ENCODE data around the gene NPEPPS.
A peak's percentile ranks its signal among the peaks of the same experiment; 100 is the strongest.
"Not testable (repeated sequence)": the region's sequence is repeated elsewhere in the genome, so short reads cannot be mapped to it uniquely, and the experiment has no call there.

NPEPPS gene, protein sequence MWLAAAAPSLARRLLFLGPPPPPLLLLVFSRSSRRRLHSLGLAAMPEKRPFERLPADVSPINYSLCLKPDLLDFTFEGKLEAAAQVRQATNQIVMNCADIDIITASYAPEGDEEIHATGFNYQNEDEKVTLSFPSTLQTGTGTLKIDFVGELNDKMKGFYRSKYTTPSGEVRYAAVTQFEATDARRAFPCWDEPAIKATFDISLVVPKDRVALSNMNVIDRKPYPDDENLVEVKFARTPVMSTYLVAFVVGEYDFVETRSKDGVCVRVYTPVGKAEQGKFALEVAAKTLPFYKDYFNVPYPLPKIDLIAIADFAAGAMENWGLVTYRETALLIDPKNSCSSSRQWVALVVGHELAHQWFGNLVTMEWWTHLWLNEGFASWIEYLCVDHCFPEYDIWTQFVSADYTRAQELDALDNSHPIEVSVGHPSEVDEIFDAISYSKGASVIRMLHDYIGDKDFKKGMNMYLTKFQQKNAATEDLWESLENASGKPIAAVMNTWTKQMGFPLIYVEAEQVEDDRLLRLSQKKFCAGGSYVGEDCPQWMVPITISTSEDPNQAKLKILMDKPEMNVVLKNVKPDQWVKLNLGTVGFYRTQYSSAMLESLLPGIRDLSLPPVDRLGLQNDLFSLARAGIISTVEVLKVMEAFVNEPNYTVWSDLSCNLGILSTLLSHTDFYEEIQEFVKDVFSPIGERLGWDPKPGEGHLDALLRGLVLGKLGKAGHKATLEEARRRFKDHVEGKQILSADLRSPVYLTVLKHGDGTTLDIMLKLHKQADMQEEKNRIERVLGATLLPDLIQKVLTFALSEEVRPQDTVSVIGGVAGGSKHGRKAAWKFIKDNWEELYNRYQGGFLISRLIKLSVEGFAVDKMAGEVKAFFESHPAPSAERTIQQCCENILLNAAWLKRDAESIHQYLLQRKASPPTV

DNA sequence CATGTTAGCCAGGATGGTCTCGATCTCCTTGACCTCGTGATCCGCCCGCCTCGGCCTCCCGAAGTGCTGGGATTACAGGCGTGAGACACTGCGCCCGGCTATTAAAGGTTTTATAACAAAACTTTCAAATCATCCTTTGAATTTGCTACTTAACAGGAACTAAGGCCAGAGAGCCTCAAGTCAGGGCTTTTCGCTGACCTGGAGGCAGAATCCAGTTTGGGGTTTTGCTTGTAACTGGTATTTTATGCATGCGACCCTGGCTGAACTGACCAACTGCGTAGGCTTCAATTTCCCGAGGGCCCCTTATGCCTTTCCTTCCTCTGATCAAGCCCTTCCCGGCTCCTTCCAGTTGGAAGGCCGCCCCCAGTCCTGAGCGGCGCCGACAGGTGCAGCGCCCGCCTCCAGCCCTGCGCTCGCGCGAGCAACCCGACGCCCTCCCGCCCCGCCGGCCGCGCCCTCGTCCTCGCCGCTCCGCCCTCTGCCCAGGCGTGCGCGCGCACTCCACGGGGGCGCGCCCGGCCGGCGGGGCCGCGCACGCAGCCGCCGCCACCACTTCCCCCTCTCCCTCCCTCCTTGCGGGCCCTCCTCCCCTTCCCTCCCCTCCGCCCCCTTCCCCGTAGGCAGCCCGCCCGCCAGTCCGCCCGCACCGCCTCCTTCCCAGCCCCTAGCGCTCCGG, at the start of gene NPEPPS:
NPEPPS (plus strand) TSS at position 552 of the 676 bp plus-strand sequence. CDS start 193 bp downstream, outside the sequence.
- peak; percentile 91 for DNase-seq (ENCODE audit: low spot score)

DNA sequence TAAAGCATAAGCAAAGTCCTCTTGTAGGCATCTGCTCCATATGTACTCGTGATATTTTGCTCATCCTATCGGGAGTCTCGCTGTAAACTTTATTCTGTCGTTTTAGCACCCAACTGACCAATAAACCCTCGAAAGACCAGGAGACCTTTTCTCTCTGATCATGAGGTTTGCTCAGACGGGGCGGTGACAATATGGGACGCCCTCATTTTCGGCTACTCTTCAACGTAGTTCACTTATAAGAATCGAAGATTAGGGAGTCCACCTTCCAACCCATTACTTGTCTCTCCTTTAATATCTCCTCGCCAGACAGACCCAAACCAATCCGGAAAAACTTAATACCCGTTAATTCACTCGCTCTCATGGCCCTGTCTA, 39.1 kb upstream of the NPEPPS start:
- not testable (repeated sequence) for DNase-seq (ENCODE audit: low spot score)

DNA sequence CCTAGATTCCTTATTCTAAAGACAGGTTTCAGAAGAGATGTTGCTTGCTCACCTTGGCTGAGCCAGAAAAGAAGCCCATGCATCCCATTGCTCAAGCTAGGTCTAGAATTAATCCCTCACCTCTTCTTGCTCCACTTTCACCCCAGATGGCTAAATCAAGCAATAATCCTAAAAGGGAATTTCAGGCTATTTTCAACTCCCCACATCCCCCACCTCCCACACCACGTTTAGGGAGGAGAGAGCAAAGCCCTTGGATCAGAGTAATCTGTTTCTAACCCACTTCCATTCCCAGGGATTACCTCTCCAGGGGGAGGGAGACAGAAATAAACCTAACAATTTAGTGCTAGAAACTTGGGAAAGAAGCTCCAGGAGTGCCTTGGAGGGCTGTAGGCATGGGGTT, 31.8 kb upstream of the NPEPPS start:
- DNase-seq (ENCODE audit: low spot score): not testable (repeated sequence)

DNA sequence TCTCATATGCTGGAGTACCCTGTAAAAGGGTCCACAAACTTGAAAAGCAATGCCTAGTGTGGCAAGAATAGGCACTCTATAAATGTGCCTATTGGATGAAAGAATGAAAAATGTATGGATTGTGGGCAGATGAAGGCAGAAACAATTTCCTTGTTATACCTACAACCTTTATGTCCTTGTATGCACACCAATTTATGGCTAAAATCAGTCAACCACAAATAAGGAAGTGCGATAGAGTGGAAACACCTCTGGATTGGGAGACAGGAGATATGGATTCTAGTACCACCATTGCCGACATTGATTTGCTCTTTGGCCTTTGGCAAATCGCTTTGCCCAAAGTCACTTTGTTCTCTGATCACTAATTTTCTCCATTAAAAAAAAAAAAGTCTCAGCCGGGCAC, 31.4 kb upstream of the NPEPPS start:
- DNase-seq (ENCODE audit: low spot score): not testable (repeated sequence)

DNA sequence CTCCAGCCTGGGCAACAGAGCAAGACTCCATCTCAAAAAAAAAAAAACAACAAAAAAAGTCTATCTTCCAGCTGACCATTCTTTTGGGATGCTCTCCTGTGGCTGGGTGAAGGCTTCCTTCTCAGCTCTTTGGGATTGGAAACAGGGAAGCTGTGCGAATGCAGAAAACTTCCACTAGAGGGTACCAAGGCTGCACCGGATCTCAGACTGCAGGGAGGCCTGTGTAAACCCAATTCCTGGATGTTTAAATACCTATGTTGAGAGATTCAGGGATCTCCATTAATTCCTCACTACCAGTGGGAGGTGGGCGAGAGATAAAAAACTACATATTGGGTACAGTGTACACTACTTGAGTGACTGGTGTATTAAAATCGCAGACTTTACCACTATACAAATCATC, 30.3 kb upstream of the NPEPPS start:
- DNase-seq (ENCODE audit: low spot score): peak; percentile 55

DNA sequence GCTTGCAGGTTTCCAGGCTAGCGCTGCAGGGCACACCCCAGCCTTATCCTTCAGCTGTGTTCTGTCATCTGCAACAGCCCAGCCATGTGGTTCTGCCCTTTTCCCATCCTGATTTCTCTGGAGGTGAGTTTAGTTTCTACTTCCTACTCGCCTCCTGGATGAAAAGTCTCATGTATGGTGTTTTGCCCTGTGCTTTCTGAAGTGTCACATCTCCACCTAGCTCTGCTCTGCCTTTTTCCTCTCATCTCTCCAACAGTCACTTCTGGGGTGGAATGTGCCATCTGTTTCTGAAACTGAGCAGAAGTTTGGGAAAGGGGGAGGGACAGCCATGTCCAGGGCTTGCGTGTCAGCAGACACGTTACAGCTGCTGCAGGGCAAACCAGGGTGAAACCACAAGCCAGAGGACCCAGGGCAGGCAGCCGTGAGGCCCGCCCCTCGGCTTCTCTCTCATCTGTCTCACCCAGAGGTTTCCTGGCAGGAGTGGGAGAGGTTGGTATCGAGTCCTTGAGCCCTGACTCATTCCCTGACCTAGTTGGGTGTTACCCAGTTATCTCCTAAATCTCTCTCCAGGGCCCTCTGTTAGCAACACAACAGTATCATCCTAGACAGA, 28.7 kb upstream of the NPEPPS start:
- peak; percentile 75 for DNase-seq (ENCODE audit: low spot score)

DNA sequence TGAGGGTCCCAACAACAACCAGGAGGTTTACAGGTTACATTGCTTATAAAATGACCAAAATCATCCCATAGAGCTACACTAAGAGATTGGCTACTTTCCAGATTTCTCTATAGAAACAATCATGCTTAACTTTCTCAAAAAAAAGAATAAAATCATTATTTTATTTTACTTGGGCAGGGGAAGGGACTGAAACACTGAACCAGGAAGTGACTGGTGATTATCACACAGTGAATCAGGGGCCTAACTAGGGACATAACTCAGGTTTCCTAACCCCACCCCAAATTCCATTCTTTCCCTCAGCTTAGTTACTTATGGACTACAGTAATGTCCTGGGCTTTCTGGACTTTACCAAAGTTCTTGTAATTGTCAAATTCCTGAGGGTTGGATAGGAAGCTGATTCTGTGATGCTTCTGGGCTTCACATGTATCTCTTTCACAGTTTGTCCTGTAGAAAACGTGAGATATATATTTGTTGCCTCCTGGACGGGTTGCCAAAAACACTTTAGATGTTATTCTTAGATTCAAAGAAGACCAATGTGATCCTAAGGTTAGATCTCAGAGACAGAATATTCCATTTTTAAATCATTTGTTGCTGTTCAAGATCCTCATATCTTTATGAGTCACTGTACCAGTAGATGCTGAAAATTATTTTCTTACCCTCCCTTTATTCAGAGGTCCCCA, 28.0 kb upstream of the NPEPPS start:
- DNase-seq (ENCODE audit: low spot score): peak; percentile 83

DNA sequence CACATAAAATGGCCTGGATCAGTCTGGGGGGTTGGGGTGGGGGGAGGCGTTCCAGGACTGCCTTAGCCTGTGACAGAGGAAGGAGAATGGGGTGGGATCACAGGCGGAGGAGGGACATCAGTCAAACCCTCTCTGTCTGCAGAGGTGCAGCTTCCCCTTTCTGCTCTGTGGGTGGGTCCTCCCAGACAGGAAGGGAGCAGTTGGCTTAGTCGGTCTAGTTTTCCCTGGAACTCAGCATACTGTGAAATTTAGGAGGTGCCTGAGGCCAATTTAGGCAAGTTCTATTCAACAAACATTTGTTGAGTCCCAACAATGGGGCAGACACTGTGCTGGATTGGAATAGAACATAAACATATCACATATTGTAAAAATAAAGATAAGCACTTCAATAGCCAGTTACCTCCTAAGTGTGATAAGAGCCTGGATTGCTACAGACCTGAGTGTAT, 19.2 kb upstream of the NPEPPS start:
- DNase-seq (ENCODE audit: low spot score): peak; percentile 37

DNA sequence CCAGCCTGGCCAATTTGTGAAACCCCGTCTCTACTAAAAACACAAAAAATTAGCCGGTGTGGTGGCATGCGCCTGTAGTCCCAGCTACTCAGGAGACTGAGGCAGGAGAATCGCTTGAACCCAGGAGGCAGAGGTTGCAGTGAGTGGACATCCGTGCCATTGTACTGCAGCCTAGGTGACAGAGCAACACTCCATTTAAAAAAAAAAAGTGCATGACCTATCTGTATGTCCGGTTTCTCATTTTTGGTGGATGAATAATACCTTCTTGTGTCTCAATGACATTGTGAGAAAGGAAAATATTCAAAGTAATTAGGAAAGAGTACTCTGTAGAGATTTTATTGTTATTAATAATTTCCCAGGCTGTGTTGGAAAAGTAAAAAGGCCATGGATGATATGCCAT, 17.6 kb upstream of the NPEPPS start:
- peak; percentile 62 for DNase-seq (ENCODE audit: low spot score)

DNA sequence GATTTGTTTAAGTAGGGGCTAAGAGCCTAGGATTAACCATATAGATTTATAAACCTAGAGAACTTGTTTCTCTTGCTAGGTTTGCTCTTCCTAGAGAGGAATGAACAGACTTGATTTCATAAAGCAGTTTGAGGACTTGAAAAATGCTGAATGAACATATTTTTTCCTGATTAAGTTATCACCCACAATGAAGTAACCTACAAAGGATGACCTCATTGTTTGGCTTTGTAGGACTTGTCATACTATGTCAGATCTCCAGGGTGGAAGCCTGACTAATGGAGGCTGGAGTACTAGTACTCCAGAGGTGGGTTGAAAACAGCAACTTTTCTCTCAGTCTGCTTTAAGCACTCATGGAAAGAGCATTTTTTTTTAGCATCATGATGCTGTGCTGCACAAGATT, 12.0 kb upstream of the NPEPPS start:
- peak; percentile 19 for DNase-seq (ENCODE audit: low spot score)

DNA sequence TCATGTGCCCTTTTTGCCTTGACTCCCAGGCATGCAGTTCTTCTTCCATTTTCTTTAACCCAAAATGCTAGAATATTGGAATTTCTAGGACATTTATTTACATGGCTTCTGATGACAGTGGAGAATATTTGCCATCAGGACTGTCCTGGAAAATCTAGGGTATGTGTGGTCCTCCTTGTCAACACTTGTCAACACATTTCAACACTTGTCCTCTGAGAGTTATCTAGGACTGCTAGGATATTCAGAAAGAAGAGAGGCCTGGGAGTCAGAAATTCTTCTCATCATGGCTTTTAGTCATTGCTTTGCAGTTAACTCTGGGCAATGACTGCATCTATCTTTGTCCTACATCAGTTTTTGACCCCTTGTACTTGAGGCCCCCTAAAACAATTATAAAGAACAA, 11.5 kb upstream of the NPEPPS start:
- not testable (repeated sequence) for DNase-seq (ENCODE audit: low spot score)

DNA sequence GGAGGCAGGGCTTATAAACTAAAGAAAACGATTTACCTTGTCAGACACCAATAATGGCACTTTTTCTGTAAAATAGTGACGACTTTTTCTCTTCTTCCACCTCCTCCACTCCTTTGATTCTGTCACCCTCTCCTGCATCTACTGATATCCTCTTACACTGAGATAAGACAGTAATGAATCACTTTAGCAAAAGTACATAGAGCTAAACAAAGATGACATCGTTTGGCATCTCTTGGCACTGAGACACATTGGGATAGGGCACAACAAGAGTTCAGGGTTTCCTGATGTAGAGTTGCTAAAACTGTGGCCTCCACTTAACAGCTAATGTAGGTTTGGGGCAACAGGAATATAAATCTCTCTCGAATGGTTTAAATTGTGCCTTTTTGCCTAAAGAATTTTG, 10.6 kb upstream of the NPEPPS start:
- DNase-seq (ENCODE audit: low spot score): not testable (repeated sequence)

DNA sequence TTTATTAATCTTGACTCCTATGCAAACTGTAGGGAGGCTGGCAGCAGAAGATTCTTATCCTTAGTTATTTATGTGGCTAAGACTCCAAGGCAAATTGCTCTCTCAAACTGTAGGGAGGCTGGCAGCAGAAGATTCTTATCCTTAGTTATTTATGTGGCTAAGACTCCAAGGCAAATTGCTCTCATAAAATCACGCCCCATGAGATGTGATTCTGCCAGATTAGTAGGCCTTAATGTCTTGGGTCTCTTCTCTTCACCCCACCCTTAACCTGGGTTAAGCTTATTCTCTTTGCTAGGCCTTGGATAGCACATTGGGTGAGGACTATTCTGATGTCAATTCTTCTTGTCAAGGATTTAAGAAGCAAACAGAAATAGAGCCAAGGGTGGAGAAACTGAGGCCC, 9.5 kb upstream of the NPEPPS start:
- DNase-seq (ENCODE audit: low spot score): not testable (repeated sequence)

DNA sequence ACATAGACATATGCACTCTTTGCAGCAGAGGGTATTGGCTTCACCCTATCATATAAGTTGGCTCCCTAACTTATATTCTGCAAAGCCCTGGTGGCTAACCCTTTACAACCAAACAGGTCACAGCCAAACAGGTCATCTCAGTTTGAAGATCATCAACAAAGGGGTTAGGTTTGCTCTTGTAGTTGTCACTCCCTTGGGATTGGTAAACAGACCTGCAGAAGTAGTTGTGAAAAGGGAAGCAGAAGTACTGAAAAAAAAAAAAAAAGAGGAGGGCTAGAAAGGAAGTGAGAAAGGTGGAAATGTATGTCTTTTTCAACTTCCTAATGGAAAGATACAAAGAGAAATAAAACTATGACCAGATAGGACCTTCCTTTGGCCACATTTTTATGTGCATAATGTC, 8.6 kb upstream of the NPEPPS start:
- not testable (repeated sequence) for DNase-seq (ENCODE audit: low spot score)

DNA sequence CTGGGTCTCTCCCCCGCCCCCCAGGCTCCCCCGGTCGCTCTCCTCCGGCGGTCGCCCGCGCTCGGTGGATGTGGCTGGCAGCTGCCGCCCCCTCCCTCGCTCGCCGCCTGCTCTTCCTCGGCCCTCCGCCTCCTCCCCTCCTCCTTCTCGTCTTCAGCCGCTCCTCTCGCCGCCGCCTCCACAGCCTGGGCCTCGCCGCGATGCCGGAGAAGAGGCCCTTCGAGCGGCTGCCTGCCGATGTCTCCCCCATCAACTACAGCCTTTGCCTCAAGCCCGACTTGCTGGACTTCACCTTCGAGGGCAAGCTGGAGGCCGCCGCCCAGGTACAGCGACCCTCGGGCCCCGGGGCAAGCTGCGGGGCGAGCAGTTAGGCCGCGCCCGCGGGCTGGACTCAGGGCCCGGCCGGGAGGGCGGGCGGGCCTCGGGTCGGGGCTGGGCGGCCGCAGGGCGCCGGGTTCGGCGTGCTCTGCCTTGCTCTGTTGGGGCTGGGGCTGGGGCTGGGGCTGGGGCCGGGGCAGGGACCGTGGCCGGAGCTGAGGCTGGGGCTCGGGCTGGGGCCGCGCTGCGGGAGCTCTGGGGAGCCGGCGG, 419 bp downstream of the NPEPPS start:
- DNase-seq (ENCODE audit: low spot score): not testable (repeated sequence)

DNA sequence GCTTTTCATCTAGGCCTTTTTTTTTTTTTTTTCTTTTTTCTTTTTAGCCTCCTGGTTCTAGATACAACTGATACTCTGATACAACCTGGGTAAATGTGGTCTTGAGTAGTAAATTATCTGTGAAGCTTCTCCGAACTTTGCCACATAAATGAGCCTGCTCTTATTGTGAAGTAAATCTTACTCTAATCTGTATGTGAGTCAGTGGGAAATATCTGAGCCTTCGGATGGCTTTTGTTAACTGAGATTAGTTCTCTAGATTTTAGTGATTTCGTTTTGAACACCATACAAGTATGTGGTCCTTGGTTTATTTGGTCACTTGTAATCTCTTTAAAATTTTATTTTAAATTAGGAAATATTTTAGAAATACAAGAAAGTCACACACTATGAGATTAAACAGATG, 8.2 kb downstream of the NPEPPS start:
- DNase-seq (ENCODE audit: low spot score): not testable (repeated sequence)

DNA sequence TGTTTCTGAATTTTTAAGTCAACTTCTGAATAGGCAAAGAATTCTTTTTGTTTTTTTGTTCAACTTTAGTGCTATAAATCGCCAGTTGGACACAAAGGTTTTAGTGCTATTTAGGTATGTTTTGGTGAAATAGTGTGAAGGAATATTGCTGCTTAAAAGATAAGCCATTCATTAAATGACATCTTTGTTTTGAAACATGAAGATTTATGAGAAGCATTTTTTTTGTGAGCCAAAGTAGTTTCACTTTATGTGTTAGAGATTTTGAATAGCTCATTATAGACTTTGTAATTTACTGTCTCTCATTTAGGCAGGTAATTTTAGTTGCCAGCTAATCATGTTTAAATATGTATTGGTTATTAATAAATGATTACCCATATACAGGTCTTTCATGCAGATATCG, 10.8 kb downstream of the NPEPPS start:
- DNase-seq (ENCODE audit: low spot score): not testable (repeated sequence)

DNA sequence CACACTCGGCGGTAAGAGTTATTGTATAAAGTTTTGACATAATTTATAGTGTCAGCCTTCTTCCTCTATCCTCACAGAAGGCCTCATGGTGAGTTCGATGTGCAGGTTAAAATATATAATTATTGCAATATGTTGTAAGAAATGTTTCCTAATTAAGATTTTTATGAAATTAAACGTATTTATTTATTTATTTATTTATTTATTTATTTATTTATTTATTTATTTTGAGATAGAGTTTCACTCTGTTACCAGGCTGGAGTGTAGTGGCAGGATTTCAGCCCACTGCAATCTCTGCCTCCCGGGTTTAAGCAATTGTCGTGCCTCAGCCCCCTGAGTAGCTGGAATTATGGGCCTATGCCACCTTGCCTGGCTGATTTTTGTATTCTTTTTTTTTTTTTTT, 13.4 kb downstream of the NPEPPS start:
- DNase-seq (ENCODE audit: low spot score): not testable (repeated sequence)

DNA sequence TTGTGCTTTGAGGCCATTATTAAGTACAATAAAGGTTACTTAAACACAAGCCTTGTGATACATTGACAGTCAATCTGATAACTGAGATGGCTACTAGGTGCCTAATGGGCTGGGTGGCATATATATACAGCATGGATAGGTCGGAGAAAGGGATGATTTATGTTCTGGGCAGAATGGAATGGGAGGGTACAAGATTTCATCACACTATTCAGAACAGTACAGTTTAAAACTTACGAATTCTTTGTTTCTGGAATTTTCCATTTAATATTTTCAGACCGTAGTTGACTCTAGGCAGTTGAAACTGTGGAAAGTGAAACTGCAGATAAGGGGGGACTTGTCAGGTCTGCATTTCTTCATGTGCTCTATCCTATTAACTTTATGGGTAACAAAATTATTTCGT, 23.8 kb downstream of the NPEPPS start:
- not testable (repeated sequence) for DNase-seq (ENCODE audit: low spot score)

DNA sequence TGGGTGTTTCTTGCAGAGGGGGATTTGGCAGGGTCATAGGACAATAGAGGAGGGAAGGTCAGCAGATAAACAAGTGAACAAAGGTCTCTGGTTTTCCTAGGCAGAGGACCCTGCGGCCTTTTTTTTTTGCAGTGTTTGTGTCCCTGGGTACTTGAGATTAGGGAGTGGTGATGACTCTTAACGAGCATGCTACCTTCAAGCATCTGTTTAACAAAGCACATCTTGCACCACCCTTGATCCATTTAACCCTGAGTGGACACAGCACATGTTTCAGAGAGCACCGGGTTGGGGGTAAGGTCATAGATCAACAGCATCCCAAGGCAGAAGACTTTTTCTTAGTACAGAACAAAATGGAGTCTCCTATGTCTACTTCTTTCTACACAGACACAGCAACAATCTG, 25.2 kb downstream of the NPEPPS start:
- DNase-seq (ENCODE audit: low spot score): not testable (repeated sequence)

DNA sequence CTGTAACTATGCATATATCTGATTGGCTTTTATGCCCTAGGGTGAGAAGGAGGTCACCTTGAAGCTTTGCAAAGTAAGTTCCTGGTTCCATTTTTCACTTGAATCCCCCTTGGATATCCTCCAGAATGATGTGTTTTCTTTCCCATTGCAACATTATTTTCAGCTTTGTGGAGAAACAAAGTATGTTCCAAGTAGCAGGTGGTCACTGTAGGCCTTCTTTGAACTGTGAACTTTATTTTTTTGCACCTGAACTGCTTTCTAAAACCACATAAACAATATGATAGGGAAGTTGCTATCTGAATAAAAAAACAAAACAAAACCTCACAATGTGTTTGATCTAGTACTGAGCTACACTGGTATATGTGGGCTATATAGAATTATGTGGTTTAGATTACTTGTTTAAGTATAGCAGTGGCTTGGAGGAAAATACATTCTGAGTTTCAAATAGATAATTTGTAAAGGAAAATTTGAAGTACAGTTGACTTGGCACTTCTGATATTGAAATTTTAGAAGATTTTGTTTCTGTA, 29.7 kb downstream of the NPEPPS start:
- not testable (repeated sequence) for DNase-seq (ENCODE audit: low spot score)

Data from kidney tubule cell (primary cell).